Progenitor cell of endocrine pancreas (in vitro differentiated cells): ENCODE measurements around the gene ELK1. TPM values are rescaled to one million over a fixed set of nuclear protein-coding genes. Genes with fewer than 3 reads are reported as not detected.
A peak's percentile ranks its signal among the peaks of the same experiment; 100 is the strongest.

Experiments
- DNase-seq: peaks from one replicate; pipeline ENCODE4 v3.0.0; 2021; ENCODE audit warnings: low spot score; ENCODE audit not compliant: unreplicated experiment
- H3K27ac Mint-ChIP-seq: 2 replicates; pipeline ENCODE4 v1.8.0; 2021; ENCODE audit warnings: mild to moderate bottlenecking, moderate library complexity, mixed read lengths
- H3K27me3 Mint-ChIP-seq: 2 replicates; pipeline ENCODE4 v1.8.0; 2021; ENCODE audit warnings: mixed read lengths
- H3K36me3 Mint-ChIP-seq: 2 replicates; pipeline ENCODE4 v1.8.0; 2022; ENCODE audit warnings: mixed read lengths; ENCODE audit not compliant: insufficient read depth
- H3K4me1 Mint-ChIP-seq: 2 replicates; pipeline ENCODE4 v1.8.0; 2021; ENCODE audit warnings: low read depth, mixed read lengths
- H3K4me3 Mint-ChIP-seq: 2 replicates; pipeline ENCODE4 v1.8.0; 2021; ENCODE audit warnings: low read depth, mild to moderate bottlenecking, moderate library complexity, mixed read lengths
- H3K9me3 Mint-ChIP-seq: 2 replicates; pipeline ENCODE4 v1.8.0; 2021; ENCODE audit warnings: low read depth, mixed read lengths
- total RNA-seq: library from RNA; stranded (reverse); gene quantifications from 2 replicates; pipeline ENCODE4 v1.2.1, GENCODE V29; 2021
- TF ChIP-seq, protein P1 (sequence below): fragments of 200-600 bp; sonication (generic); IDR thresholded peaks from one replicate; pipeline ENCODE4 v1.5.0; 2021; ENCODE audit warnings: antibody characterized with exemption, mild to moderate bottlenecking; ENCODE audit not compliant: unreplicated experiment

The ELK1 gene
- total RNA-seq, 1 donor from 2014 or later, result 24.7 TPM

DNA sequence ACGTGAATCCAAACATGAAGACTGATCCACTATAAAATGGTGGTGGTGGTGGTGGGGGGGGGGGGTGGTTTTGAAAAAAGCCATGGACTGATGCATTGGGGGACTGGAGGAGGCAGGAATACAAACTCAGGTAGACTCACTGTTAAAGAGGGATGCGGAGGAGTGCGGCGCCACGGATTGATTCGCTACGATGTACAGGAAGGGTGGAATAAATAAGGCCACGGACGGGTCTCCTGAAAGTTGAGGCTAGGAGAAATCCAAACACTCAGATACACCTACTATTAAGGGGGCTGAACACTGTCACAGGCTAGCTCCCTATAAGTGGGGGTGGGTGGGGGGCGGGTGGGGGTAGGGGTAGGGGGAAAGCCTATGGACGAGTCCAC is 591 bp downstream of the ELK1 start:
- Mint-ChIP-seq H3K9me3 (peaks cover 16% of the 10 kb centered on the region), H3K27ac (peak overlapping the region; percentile 75), H3K4me1 (peaks cover 14% of the 10 kb centered on the region), H3K4me3 (peak overlapping the region; percentile 82), H3K27me3 (no peaks in the 10 kb centered on the region), H3K36me3 (peaks cover 12% of the 10 kb centered on the region)
- no peak for DNase-seq
- TF ChIP-seq, protein P1, sequence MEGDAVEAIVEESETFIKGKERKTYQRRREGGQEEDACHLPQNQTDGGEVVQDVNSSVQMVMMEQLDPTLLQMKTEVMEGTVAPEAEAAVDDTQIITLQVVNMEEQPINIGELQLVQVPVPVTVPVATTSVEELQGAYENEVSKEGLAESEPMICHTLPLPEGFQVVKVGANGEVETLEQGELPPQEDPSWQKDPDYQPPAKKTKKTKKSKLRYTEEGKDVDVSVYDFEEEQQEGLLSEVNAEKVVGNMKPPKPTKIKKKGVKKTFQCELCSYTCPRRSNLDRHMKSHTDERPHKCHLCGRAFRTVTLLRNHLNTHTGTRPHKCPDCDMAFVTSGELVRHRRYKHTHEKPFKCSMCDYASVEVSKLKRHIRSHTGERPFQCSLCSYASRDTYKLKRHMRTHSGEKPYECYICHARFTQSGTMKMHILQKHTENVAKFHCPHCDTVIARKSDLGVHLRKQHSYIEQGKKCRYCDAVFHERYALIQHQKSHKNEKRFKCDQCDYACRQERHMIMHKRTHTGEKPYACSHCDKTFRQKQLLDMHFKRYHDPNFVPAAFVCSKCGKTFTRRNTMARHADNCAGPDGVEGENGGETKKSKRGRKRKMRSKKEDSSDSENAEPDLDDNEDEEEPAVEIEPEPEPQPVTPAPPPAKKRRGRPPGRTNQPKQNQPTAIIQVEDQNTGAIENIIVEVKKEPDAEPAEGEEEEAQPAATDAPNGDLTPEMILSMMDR, result no peak

DNA sequence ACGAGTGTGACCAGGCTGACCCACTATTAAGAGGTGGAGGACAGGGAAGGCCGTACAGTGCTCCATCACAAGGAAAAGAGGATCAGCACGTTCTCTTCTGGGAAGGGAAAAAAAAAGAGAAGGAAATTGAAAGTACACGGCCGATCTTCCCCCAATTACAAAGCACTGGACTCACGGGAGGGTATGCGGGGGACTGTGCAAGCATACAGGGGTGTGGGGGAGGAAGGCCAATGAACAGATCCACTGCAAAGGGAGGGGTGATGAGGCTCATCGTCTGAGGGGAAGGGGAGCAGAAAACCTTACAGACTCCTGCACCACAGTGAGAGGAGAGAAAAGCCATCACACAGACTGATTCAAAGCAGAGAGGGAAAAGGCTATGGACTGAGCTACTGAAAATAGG is 1.1 kb downstream of the ELK1 start:
- no peaks in the 10 kb centered on the region for H3K27me3 Mint-ChIP-seq
- H3K27ac Mint-ChIP-seq, result peak overlapping the region; percentile 3
- peaks cover 14% of the 10 kb centered on the region for H3K4me1 Mint-ChIP-seq
- peaks cover 12% of the 10 kb centered on the region for H3K36me3 Mint-ChIP-seq
- peaks cover 13% of the 10 kb centered on the region for H3K9me3 Mint-ChIP-seq
- TF ChIP-seq, protein P1, result no peak
- peak overlapping the region; percentile 82 for H3K4me3 Mint-ChIP-seq
- DNase-seq, result no peak

DNA sequence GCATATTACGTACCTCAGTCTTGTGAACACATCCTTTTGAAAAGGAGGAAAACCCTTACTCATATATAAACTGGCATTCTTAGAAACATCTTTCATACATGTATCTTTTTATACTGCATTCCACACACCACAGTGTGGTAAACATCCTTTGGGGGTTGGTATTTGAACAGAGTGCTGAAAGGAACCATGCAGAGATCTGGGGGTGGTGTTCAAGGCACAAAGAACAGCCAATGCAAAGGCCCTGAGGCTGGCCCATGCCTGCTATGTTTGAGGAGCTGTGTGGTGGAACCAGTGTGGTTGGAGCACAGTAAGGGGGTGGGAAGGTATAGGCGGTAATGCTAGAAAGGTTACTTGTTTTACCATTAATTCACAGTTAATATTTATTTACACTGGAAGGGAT is 2.0 kb downstream of the ELK1 start:
- peak overlapping the region; percentile 82 for H3K4me3 Mint-ChIP-seq
- no peak for DNase-seq
- no peak overlapping the region for H3K27ac Mint-ChIP-seq
- peaks cover 10% of the 10 kb centered on the region for H3K36me3 Mint-ChIP-seq
- H3K4me1 Mint-ChIP-seq, result peaks cover 14% of the 10 kb centered on the region
- H3K9me3 Mint-ChIP-seq, result peaks cover 13% of the 10 kb centered on the region
- H3K27me3 Mint-ChIP-seq, result no peaks in the 10 kb centered on the region
- TF ChIP-seq, protein P1, result no peak

DNA sequence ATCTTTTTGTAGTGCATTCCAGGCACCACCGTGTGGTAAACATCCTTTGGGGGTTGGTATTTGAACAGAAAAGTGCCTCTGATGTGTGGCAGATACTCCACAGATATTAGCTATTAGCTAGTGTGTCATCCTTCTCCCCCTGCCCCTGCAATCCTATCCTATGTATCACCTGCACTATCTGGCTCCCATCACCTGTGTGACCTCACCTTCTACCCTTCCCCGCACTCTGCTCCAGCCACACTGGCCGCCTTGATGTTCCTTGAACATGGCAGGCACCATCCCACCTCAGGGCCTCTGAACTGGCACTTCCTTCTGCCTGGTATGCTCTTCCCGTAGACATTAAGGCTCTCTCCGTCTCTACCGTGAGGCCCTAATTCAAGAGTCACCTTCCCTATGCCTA is 3.7 kb downstream of the ELK1 start:
- Mint-ChIP-seq H3K4me3 (no peak overlapping the region), H3K4me1 (peaks cover 14% of the 10 kb centered on the region), H3K36me3 (peaks cover 7% of the 10 kb centered on the region)

DNA sequence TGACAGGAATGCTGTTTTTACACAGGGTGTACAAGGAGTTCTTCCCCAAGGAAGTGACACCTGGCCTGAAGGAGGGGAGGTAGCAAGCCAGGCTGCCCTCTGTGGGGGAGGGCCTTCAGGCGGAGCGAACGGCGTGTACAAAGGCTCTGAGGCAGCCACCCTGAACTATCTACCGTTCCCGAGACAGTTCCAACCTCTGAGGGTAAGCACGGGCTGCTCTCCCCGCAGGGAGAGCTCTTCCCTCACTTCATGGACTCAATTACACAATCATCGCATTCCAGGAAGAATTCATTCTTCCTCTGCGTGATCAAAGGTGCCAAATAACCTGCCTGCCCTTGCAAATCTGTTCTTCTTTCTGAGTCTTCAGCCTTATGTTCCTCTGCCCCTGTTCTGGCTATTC is 4.8 kb downstream of the ELK1 start:
- Mint-ChIP-seq H3K9me3 (peaks cover 12% of the 10 kb centered on the region), H3K4me3 (no peak overlapping the region), H3K27me3 (no peaks in the 10 kb centered on the region), H3K27ac (peak overlapping the region; percentile 80), H3K4me1 (peaks cover 7% of the 10 kb centered on the region), H3K36me3 (peaks cover 10% of the 10 kb centered on the region)
- no peak for DNase-seq
- TF ChIP-seq, protein P1, result no peak

More for the DNA sequence above, 3.7 kb downstream of the ELK1 start:
- Mint-ChIP-seq H3K27me3 (no peaks in the 10 kb centered on the region), H3K9me3 (peaks cover 5% of the 10 kb centered on the region), H3K27ac (no peak overlapping the region)
- no peak for DNase-seq
- TF ChIP-seq, protein P1, result no peak
